ENCODE measurements around the gene ULK4.

ULK4 gene

DNA sequence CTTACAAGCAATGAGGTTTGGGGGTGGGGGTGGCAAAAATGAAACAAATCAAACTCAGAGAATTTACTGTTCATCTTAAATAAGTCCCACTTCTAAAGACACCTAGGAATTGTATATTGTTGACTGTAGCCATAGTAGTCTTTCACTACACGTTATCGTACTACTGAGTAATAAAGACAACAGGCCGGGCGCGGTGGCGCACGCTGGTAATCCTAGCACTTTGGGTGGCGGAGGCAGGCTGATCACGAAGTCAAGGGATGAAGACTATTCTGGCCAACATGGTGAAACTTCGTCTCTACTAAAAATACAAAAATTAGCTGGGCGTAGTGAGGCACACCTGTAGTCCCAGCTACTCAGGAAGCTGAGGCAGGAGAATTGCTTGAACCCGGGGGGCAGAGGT is 531.0 kb downstream of the ULK4 start:
- DNase-seq (ENCODE audit: low read depth), result no peak
- no peak overlapping the region for H3K4me3 ChIP-seq (ENCODE audit: low read depth, low read length)
- no peak for TF ChIP-seq CTCF (IDR thresholded peaks at IDR 0.05; ENCODE audit: insufficient read depth, low read depth, low read length, missing control alignments)

- no peak for DNase-seq (ENCODE audit: low read depth)
- H3K4me3 ChIP-seq (ENCODE audit: low read depth, low read length), result no peak overlapping the region
- no peak for TF ChIP-seq CTCF (IDR thresholded peaks at IDR 0.05; ENCODE audit: insufficient read depth, low read depth, low read length, missing control alignments)
Observed at GRCh38 chr3:41430391-41430790, 531.5 kb downstream of the ULK4 start.

DNA sequence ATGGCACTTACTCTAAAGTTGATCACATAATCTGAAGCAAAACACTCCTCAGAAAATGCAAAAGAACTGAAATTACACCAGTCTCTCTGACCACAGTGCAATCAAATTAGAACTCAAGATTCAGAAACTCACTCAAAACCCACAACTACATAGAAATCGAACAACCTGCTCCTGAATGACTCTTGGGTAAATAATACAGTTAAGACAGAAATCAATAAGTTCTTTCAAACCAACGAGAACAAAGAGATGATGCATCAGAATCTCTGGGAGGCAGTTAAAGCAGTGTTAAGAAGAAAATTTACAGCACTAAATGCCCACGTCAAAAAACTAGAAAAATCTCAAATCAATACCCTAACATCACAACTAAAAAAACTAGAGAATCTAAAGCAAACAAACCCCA is 535.4 kb downstream of the ULK4 start:
- no peak for DNase-seq (ENCODE audit: low read depth)
- no peak overlapping the region for H3K4me3 ChIP-seq (ENCODE audit: low read depth, low read length)
- TF ChIP-seq CTCF (IDR thresholded peaks at IDR 0.05; ENCODE audit: insufficient read depth, low read depth, low read length, missing control alignments), result no peak

DNA sequence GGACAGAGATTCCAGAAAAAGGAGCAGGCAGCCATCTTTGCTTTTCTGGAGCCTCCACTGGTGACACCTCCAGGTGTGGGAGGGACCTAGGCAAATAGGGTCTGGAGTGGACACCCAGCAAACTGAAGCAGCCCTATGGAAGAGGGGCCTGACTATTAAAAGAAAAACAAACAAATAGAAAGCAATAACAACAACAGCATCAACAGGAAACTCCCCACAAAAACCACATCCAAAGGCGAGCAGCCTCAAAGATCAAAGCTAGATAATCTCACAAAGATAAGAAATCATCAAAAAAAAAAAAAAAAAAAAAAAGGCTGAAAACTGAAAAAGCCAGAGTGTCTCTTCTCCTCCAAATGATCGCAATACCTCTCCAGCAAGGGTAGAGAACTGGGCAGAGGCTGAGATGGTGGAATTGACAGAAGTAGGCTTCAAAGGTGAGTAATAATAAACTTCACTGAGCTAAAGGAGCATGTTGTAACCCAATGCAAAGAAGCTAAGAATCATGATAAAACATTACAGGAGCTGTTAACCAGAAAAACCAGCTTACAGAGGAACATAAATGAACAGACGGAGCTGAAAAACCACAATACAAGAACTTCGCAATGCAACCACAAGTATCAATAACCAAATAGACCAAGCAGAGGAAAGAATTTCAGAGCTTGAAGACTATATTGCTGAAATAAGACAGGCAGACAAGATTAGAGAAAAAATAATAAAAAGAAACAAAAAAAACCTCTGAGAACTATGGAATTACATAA is 537.2 kb downstream of the ULK4 start:
- no peak for TF ChIP-seq CTCF (IDR thresholded peaks at IDR 0.05; ENCODE audit: insufficient read depth, low read depth, low read length, missing control alignments)
- peak; percentile 35 for DNase-seq (ENCODE audit: low read depth)
- no peak overlapping the region for H3K4me3 ChIP-seq (ENCODE audit: low read depth, low read length)

- no peak for TF ChIP-seq CTCF (IDR thresholded peaks at IDR 0.05; ENCODE audit: insufficient read depth, low read depth, low read length, missing control alignments)
- no peak for DNase-seq (ENCODE audit: low read depth)
- no peak overlapping the region for H3K4me3 ChIP-seq (ENCODE audit: low read depth, low read length)
Observed at GRCh38 chr3:41419809-41420208, 542.1 kb downstream of the ULK4 start.

DNA sequence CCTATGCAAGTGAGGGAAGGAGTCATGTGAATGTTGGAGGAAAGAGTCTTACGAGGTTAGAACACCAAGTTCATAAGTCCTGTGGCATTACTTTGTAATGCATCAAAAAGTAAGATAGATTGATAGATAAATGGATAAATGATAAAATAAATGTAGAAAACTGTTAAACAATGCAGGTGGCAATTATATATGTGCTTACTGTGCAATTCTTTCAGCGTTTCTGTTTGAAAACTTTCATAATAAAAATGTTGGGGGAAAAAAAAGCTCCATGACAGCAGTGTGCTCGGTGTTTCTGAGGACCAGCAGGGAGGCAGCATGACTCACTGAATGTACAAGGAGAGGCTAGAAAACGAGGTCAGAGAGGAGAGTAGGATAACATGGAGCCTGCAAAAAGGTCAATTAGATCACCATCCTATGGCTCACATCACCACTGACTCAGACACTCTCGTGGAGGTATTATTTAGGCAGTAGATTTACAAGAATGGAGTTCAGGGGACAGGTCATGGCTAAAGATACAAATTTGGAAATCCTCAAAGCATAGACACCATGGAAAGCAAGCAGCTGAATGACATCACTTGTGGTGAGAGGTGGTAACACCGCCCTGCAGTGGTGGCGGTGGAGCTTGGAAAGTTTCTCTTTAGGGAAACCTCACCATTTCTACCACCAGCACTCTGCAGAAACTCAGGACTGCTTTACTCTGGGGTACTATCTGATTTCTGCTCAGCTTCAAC is 542.8 kb downstream of the ULK4 start:
- H3K4me3 ChIP-seq (ENCODE audit: low read depth, low read length), result no peak overlapping the region
- no peak for DNase-seq (ENCODE audit: low read depth)
- no peak for TF ChIP-seq CTCF (IDR thresholded peaks at IDR 0.05; ENCODE audit: insufficient read depth, low read depth, low read length, missing control alignments)
